Bronchial epithelial cell (primary cell): ENCODE measurements around the gene MCM5. TPM values are rescaled to one million over a fixed set of nuclear protein-coding genes. Genes with fewer than 3 reads are reported as not detected.

Source experiments
- DNase-seq: peaks from one replicate; pipeline ENCODE4 v3.0.0-alpha.2; 2010; ENCODE audit warnings: low read depth
- FAIRE-seq: peaks from 2 replicates; lab custom pipeline; 2011; peaks lifted over from hg19 to GRCh38; lab: Jason Lieb, UNC
- H3K27me3 ChIP-seq: 2 replicates; pipeline ENCODE4 v1.5.1; 2011; ENCODE audit warnings: low read length; ENCODE audit not compliant: control insufficient read depth, insufficient read depth
- H3K36me3 ChIP-seq: 2 replicates; pipeline ENCODE4 v1.5.1; 2011; ENCODE audit warnings: low read length; ENCODE audit not compliant: control insufficient read depth, insufficient read depth
- H3K4me3 ChIP-seq: 2 replicates; pipeline ENCODE4 v1.5.1; 2011; ENCODE audit warnings: mild to moderate bottlenecking, low read depth, low read length, control low read depth
- total RNA-seq: library from RNA; depleted of rRNA; stranded (reverse); fragments of >200 nt; gene quantifications from 2 replicates; pipeline ENCODE4 v1.2.1, GENCODE V29; 2014
- TF ChIP-seq, protein P1 (sequence below): IDR thresholded peaks from 2 replicates; pipeline ENCODE4 v1.5.1; 2011; ENCODE audit warnings: mild to moderate bottlenecking, moderate library complexity, low read length, control low read depth, inconsistent platforms; ENCODE audit not compliant: insufficient read depth, severe bottlenecking

The MCM5 gene
- total RNA-seq, 1 donor from 2014 or later = 6.6 TPM

DNA sequence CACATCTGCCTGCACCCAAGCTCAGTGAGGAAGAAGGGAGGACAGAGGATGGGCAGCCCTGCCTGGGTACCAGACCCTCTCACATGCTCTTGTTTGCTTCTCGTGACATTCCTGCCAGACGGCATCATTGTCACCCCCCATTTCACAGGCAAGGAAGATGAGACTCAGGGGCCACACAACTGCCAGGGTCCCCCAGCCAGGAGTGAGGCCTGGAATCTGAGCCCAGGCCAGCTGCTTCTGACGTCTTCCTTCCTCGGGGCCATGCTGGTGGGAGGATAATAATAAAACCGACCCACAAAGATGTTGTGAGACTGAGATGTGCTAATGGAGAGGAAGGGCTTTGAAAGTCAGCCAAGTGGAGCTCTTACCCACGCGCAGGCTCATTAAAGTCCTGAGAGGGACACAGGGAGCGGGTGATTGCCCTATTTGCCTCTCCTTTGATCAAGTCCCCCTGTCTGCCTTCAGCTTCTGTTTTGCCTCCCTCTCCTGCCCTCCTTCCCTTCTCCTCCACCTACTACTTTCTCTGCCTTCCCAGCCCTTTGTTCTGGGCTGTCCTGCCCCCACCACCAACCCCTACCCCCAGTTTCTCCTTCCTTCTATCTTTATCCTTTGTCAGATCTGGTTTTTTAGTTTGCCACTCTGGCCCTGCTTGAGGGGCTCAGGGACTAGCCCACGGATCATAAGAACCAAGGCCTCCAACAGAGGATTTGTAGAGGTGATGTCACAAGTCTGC is 62.7 kb downstream of the MCM5 start:
- no peak for DNase-seq
- Histone ChIP-seq H3K4me3 (no peak overlapping the region), H3K36me3 (no peaks in the 10 kb centered on the region), H3K27me3 (no peaks in the 10 kb centered on the region)
- FAIRE-seq = no peak
- TF ChIP-seq, protein P1, sequence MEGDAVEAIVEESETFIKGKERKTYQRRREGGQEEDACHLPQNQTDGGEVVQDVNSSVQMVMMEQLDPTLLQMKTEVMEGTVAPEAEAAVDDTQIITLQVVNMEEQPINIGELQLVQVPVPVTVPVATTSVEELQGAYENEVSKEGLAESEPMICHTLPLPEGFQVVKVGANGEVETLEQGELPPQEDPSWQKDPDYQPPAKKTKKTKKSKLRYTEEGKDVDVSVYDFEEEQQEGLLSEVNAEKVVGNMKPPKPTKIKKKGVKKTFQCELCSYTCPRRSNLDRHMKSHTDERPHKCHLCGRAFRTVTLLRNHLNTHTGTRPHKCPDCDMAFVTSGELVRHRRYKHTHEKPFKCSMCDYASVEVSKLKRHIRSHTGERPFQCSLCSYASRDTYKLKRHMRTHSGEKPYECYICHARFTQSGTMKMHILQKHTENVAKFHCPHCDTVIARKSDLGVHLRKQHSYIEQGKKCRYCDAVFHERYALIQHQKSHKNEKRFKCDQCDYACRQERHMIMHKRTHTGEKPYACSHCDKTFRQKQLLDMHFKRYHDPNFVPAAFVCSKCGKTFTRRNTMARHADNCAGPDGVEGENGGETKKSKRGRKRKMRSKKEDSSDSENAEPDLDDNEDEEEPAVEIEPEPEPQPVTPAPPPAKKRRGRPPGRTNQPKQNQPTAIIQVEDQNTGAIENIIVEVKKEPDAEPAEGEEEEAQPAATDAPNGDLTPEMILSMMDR = no peak

DNA sequence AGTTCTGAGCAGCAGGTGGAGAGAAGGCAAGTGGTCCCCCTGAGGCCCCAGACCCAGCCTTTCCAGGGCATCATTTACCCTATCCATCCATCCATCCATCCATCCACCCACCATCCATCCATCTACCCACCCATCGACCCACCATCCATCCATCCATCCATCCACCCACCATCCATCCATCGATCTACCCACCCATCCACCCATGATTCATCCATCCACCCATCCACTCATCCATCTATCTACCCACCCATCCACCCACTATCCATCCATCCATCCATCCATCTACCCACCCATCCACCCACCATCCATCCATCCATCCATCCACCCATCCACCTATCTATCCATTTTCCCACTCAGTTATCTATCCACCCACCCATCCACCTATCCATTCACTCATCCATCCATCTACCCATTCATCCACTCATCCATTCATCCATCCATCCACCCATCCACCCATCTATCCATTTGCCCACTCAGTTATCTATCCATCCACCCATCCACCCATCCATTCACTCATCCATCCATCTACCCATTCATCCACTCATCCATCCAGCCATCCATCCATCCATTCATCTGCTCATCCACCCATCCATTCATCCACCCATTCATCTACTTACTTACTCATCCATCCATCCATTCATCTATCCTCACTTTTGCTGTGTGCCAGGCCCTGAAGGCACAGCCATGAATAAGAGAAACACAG is 63.4 kb downstream of the MCM5 start:
- Histone ChIP-seq H3K4me3 (no peak overlapping the region), H3K27me3 (no peaks in the 10 kb centered on the region), H3K36me3 (no peaks in the 10 kb centered on the region)
- FAIRE-seq (peak; percentile 28), DNase-seq (no peak)
- TF ChIP-seq, protein P1 = no peak

DNA sequence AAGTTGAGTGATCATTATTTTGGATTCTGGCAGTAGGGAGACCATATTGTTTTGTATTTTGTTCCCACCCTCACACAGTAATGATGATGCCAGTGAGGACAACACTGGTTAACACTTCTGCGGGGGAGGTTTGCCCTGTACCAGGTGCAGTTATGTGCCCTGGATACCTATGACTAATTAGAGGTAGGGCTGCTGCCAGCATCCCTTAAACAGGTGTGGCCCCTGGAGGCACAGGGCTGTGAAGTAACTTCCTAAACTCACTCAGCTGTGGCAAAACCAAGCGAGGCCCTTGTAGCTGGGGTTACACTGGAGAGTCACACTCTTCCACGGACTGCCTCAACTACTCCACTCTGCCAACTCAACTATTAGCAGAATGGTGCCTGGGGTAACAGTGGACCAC is 64.5 kb downstream of the MCM5 start:
- H3K36me3 ChIP-seq = no peaks in the 10 kb centered on the region
- TF ChIP-seq, protein P1 = no peak
- FAIRE-seq (no peak), DNase-seq (peak; percentile 67)
- no peaks in the 10 kb centered on the region for H3K27me3 ChIP-seq
- H3K4me3 ChIP-seq = no peak overlapping the region

DNA sequence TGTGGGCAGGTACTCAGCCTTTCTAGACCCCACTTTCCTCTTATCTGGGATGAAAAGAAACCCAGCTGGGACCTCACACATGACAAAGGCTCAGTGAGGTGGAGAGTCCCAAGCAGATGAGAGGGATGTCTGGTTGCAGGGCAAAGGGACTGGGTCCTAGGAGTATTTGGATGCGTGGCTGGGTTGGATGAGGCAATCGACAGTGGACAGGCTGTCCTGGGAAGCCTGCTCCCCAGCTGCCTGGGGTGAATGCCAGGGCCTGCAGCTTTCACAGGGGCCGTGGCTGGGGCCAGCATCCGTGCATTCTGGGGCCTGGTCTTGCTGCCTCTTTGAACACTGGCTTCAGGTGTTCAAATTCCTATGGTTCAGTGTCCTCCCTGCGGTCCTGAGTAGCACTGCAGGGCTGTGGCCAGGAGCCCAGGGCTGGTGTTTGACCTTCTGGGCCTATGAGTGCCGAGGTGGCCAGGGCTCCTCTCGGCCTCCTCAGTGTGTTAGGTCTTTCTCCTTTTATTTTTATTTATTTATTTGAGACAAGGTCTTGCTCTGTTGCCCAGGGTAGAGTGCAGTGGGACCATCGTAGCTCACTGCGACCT is 65.3 kb downstream of the MCM5 start:
- DNase-seq = no peak

DNA sequence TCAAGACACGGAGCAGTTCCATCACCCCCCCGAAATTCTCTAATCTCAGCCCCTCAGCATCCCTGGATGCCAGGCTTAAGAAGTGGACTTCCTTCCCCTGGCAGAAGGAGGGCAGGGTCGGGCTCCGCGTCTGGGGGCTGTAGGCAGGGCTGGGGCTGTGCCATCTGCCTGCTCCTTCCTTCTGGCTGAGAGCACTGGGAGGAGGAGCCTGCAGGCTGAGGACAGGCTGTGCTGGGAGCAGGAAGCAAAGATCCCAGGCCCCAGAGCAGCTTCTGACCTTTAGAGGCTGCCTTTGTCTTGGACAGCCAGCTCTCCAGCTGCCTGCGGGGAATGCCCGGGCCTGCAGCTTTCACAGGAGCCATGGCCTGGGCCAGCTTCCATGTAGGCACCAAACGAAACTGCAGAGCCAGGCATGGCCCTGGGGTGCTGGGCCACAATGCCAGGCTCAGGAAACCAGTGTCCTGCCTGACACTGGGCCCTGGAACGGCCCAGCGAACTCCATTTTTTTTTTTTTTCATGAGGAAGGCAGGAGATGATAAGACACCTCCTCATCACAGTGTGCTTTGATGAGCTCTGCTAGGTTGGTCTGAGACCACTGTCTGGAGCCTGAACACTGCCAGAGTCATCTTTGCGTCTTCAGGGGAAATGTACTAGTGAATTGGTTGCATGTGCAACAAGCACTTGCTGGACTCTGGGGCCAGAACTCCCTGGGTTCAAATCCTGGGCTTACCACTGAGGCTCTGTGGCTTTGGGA is 67.9 kb downstream of the MCM5 start:
- Histone ChIP-seq H3K4me3 (no peak overlapping the region), H3K27me3 (no peaks in the 10 kb centered on the region), H3K36me3 (no peaks in the 10 kb centered on the region)
- TF ChIP-seq, protein P1 = no peak
- DNase-seq (no peak), FAIRE-seq (no peak)

More for the DNA sequence above, 65.3 kb downstream of the MCM5 start:
- TF ChIP-seq, protein P1 = no peak
- no peak overlapping the region for H3K4me3 ChIP-seq
- H3K27me3 ChIP-seq = no peaks in the 10 kb centered on the region
- no peaks in the 10 kb centered on the region for H3K36me3 ChIP-seq
- no peak for FAIRE-seq
